Esophagus squamous epithelium (tissue), 5 donors: ENCODE results near the gene OPN4. TPM values are rescaled to one million over a fixed set of nuclear protein-coding genes. Genes with fewer than 3 reads are reported as not detected.

Experiments
- DNase-seq: peaks from one replicate; lab custom pipeline; 2025; lab: John Stamatoyannopoulos, UW
- H3K27ac ChIP-seq, 4 donors: fragments of 200-600 bp; sonication (generic); one replicate each; pipeline ENCODE4 v1.5.1; 2016 to 2019; ENCODE audit warnings: mild to moderate bottlenecking in 1 of 4
- H3K27me3 ChIP-seq, 4 donors: fragments of 200-600 bp; sonication (generic); 1 replicate in 3 of 4; 2 replicates in 1 of 4; pipeline versions ENCODE4 v1.5.1 to v1.6.0; 2017 to 2021; ENCODE audit warnings: antibody characterized with exemption in 1 of 4
- H3K36me3 ChIP-seq, 3 donors: fragments of 200-600 bp; sonication (generic); one replicate each; pipeline ENCODE4 v1.5.1; 2016 to 2019
- H3K4me1 ChIP-seq, 3 donors: fragments of 200-600 bp; sonication (generic); one replicate each; pipeline ENCODE4 v1.5.1; 2017 to 2019
- H3K4me3 ChIP-seq, 4 donors: fragments of 200-600 bp; sonication (generic); 1 replicate in 3 of 4; 2 replicates in 1 of 4; pipeline ENCODE4 v1.5.1; 2016 to 2019; ENCODE audit warnings: mild to moderate bottlenecking in 2 of 4, moderate library complexity in 1 of 4
- H3K9me3 ChIP-seq, 3 donors: fragments of 200-600 bp; sonication (generic); one replicate each; pipeline ENCODE4 v1.5.1; 2016 to 2019
- CTCF ChIP-seq, 6 experiments: fragments of 450-650 bp in 4 of 6; fragments of 200-600 bp in 2 of 6; sonication (generic) in 2 of 6; IDR thresholded peaks; one replicate each; pipeline ENCODE4 v1.5.1; 2016 to 2019; ENCODE audit warnings: antibody characterized with exemption in 6 of 6, mild to moderate bottlenecking in 4 of 6, moderate library complexity in 4 of 6
- POLR2A ChIP-seq, 4 donors: fragments of 450-650 bp; IDR thresholded peaks; one replicate each; pipeline ENCODE4 v1.6.1; 2017; ENCODE audit warnings: antibody characterized with exemption in 4 of 4, mild to moderate bottlenecking in 4 of 4, moderate library complexity in 3 of 4
- WGBS, 2 donors: methylation state at CpG; one replicate each; pipeline ENCODE4 v1.1.5; 2018; 5-methylcytosine and 5-hydroxymethylcytosine counted together
- intact Hi-C: fragments of 100-400 bp; cut with DNase I; formaldehyde crosslinking; loops from one replicate; pipeline ENCODE4 v1.15.0; 2022
- total RNA-seq, 4 donors: library from RNA; depleted of rRNA; stranded (reverse); fragments of >200 nt; gene quantifications; one replicate each; pipeline ENCODE4 v1.1.0, GENCODE V29; 2016
- donor health status: DM: yes; HTN: yes; CAD: no.

The OPN4 gene
- total RNA-seq, 4 donors from 2014 or later: not detected

- H3K36me3 ChIP-seq: no peaks in the 10 kb centered on the region
- intact Hi-C loops: no loop called here
- DNase-seq: no peak
- WGBS, 2 donors: 83 to 85% methylated on average over 1 of the region's 1 CpG
- H3K4me3 ChIP-seq: no peak overlapping the region
- H3K9me3 ChIP-seq: no peaks in the 10 kb centered on the region
- H3K4me1 ChIP-seq: peaks cover under 1 to 21% (median 7%) of the 10 kb centered on the region in 3 donors
- H3K27ac ChIP-seq: no peak overlapping the region
- TF ChIP-seq POLR2A (IDR thresholded peaks at IDR 0.05) (no peak), CTCF (IDR thresholded peaks at IDR 0.05) (no peak)
- H3K27me3 ChIP-seq: peaks cover 0 to 23% (median 0%) of the 10 kb centered on the region in 4 donors
Measured at GRCh38 chr10:86706977-86707376, 52.6 kb downstream of the OPN4 start.

- Histone ChIP-seq H3K27ac (no peak overlapping the region), H3K4me1 (peaks cover 6 to 26% (median 12%) of the 10 kb centered on the region in 3 donors), H3K9me3 (no peaks in the 10 kb centered on the region), H3K4me3 (no peak overlapping the region), H3K27me3 (peaks cover 0 to 23% (median 0%) of the 10 kb centered on the region in 4 donors), H3K36me3 (no peaks in the 10 kb centered on the region)
- TF ChIP-seq POLR2A (IDR thresholded peaks at IDR 0.05): no peak
- no peak for TF ChIP-seq CTCF (IDR thresholded peaks at IDR 0.05)
- 57 to 73% methylated on average over 2 to 4 of the region's 4 CpGs for WGBS, 2 donors
- intact Hi-C loops: no loop called here
- DNase-seq: no peak
Measured at GRCh38 chr10:86707505-86707904, 53.2 kb downstream of the OPN4 start.

GRCh38 chr10:86708068-86708782, 53.9 kb downstream of the OPN4 start:
- no peaks in the 10 kb centered on the region for H3K36me3 ChIP-seq
- H3K27ac ChIP-seq: no peak overlapping the region
- no peak for DNase-seq
- peaks cover 6 to 30% (median 12%) of the 10 kb centered on the region in 3 donors for H3K4me1 ChIP-seq
- intact Hi-C loops: no loop called here
- 82 to 100% methylated on average over 2 to 4 of the region's 8 CpGs for WGBS, 2 donors
- no peak overlapping the region for H3K4me3 ChIP-seq
- H3K9me3 ChIP-seq: no peaks in the 10 kb centered on the region
- TF ChIP-seq POLR2A (IDR thresholded peaks at IDR 0.05): no peak
- TF ChIP-seq CTCF (IDR thresholded peaks at IDR 0.05): no peak
- H3K27me3 ChIP-seq: peaks cover 0 to 23% (median 0%) of the 10 kb centered on the region in 4 donors

GRCh38 chr10:86708783-86709380, 54.5 kb downstream of the OPN4 start:
- DNase-seq: no peak
- intact Hi-C loops: no loop called here
- Histone ChIP-seq H3K4me1 (peaks cover 6 to 30% (median 12%) of the 10 kb centered on the region in 3 donors), H3K27me3 (peaks cover 0 to 23% (median 0%) of the 10 kb centered on the region in 4 donors), H3K9me3 (no peaks in the 10 kb centered on the region), H3K4me3 (no peak overlapping the region), H3K36me3 (no peaks in the 10 kb centered on the region), H3K27ac (peak overlapping the region in 1 of 4 donors; percentile 97)
- WGBS, 2 donors: 52 to 79% methylated on average over 3 to 4 of the region's 5 CpGs
- no peak for TF ChIP-seq CTCF (IDR thresholded peaks at IDR 0.05)
